Adrenal gland (tissue), 5 donors: ENCODE measurements around the gene PAPLN.

Experiments used
- POLR2A ChIP-seq, 2 donors: fragments of 450-650 bp; IDR thresholded peaks; one replicate each; pipeline ENCODE4 v1.6.1; 2017; ENCODE audit warnings: antibody characterized with exemption in 2 of 2, mild to moderate bottlenecking in 2 of 2, moderate library complexity in 1 of 2
- TF ChIP-seq, protein P1 (sequence below), 6 experiments: fragments of 450-650 bp in 4 of 6; fragments of 200-600 bp in 2 of 6; sonication (generic) in 1 of 6; IDR thresholded peaks; 1 replicate in 5 of 6; 2 replicates in 1 of 6; pipeline versions ENCODE4 v1.5.1 to v1.8.0; 2016 to 2021; ENCODE audit warnings: antibody characterized with exemption in 6 of 6, mild to moderate bottlenecking in 2 of 6, moderate library complexity in 1 of 6
- donor health status: DM: no; HTN: no; CAD: no.

DNA sequence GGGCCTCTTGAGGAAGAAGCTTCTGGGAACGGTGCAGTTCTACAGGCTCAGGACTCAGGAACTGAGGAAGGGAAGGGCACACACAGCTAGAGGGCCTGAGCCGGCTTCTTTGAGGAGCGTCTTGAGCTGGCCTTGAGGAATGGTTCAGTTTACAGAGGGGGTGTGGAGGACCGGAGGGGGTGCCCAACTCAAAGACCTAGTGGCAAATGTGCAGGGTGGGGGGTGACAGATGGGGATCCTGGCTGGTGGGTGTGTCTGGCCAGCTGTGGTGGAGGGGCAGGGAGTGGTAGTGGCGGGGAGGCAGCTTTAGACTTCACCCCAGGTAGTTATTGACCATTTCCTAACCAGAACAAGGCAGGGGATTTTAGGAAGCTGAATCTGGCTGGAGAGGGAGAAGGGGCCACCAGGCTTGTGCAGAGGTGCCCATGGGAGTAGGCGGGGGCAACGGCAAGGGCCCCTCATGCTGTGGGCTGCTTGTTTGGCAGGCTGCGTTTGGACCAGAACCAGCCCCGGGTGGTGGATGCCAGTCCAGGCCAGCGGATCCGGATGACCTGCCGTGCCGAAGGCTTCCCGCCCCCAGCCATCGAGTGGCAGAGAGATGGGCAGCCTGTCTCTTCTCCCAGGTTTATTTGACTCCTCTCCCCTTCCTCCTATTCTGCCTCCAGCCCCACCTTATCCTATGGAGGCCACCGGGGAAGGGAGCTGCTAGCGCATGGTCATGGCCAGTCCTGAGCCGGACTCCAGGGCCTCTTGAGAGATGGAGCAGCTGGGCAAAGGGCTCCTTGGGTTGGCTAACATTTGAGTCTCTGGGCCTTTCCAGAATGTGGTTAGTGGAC, 27.8 kb downstream of the PAPLN start:
- TF ChIP-seq, protein P1, sequence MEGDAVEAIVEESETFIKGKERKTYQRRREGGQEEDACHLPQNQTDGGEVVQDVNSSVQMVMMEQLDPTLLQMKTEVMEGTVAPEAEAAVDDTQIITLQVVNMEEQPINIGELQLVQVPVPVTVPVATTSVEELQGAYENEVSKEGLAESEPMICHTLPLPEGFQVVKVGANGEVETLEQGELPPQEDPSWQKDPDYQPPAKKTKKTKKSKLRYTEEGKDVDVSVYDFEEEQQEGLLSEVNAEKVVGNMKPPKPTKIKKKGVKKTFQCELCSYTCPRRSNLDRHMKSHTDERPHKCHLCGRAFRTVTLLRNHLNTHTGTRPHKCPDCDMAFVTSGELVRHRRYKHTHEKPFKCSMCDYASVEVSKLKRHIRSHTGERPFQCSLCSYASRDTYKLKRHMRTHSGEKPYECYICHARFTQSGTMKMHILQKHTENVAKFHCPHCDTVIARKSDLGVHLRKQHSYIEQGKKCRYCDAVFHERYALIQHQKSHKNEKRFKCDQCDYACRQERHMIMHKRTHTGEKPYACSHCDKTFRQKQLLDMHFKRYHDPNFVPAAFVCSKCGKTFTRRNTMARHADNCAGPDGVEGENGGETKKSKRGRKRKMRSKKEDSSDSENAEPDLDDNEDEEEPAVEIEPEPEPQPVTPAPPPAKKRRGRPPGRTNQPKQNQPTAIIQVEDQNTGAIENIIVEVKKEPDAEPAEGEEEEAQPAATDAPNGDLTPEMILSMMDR (IDR thresholded peaks at IDR 0.05): no peak
- no peak for TF ChIP-seq POLR2A (IDR thresholded peaks at IDR 0.05)
